ENCODE measurements around the gene ARID1B. TPM values are rescaled to one million over a fixed set of nuclear protein-coding genes. Genes with fewer than 3 reads are reported as not detected.

The ARID1B gene
- total and polyA plus RNA-seq, 7 donors, result 8.1 to 61.1 (median 53.1) TPM

GRCh38 chr6:157223021-157223430, 445.8 kb downstream of the ARID1B start:
- TF ChIP-seq CTCF (IDR thresholded peaks at IDR 0.05), result no peak
- no peak for DNase-seq
- ATAC-seq, result no peak
- peaks cover 27% of the 10 kb centered on the region for H3K4me1 ChIP-seq
- H3K9me3 ChIP-seq, result no peaks in the 10 kb centered on the region
- H3K4me3 ChIP-seq, result no peak overlapping the region
- intact Hi-C loops (cut with DNase I), result no loop called here
- WGBS, 3 donors, result 83 to 92% (median 90%) methylated on average over 11 of the region's 11 CpGs
- no peak overlapping the region for H3K27ac ChIP-seq
- H3K36me3 ChIP-seq (ENCODE audit: insufficient read depth in 1 of 2, low read depth in 1 of 2), result no peaks in the 10 kb centered on the region
- H3K27me3 ChIP-seq (ENCODE audit: insufficient read depth in 3 of 3, low read length in 2 of 3), result no peaks in the 10 kb centered on the region

- intact Hi-C loops (cut with DNase I), result no loop called here
- no peak for DNase-seq
- peaks cover 27% of the 10 kb centered on the region for H3K4me1 ChIP-seq
Observed at GRCh38 chr6:157223511-157223910, 446.3 kb downstream of the ARID1B start.

GRCh38 chr6:157224178-157224950, 447.2 kb downstream of the ARID1B start:
- H3K4me3 ChIP-seq, result no peak overlapping the region
- peaks cover 27% of the 10 kb centered on the region for H3K4me1 ChIP-seq
- no peaks in the 10 kb centered on the region for H3K27me3 ChIP-seq (ENCODE audit: insufficient read depth in 3 of 3, low read length in 2 of 3)
- H3K27ac ChIP-seq, result no peak overlapping the region
- TF ChIP-seq CTCF (IDR thresholded peaks at IDR 0.05), result no peak
- no peak for ATAC-seq
- H3K36me3 ChIP-seq (ENCODE audit: insufficient read depth in 1 of 2, low read depth in 1 of 2), result no peaks in the 10 kb centered on the region
- H3K9me3 ChIP-seq, result no peaks in the 10 kb centered on the region
- WGBS, 3 donors, result 86 to 87% (median 86%) methylated on average over 33 of the region's 33 CpGs
- intact Hi-C loops (cut with DNase I), result no loop called here
- no peak for DNase-seq

More at GRCh38 chr6:157223511-157223910, 446.3 kb downstream of the ARID1B start:
- TF ChIP-seq CTCF (IDR thresholded peaks at IDR 0.05), result no peak
- H3K4me3 ChIP-seq, result no peak overlapping the region
- no peaks in the 10 kb centered on the region for H3K27me3 ChIP-seq (ENCODE audit: insufficient read depth in 3 of 3, low read length in 2 of 3)
- H3K9me3 ChIP-seq, result no peaks in the 10 kb centered on the region
- H3K27ac ChIP-seq, result no peak overlapping the region
- ATAC-seq, result no peak
- H3K36me3 ChIP-seq (ENCODE audit: insufficient read depth in 1 of 2, low read depth in 1 of 2), result no peaks in the 10 kb centered on the region
- WGBS, 3 donors, result 94 to 95% (median 95%) methylated on average over 15 of the region's 15 CpGs

GRCh38 chr6:157224951-157225574, 447.9 kb downstream of the ARID1B start:
- Histone ChIP-seq H3K27me3 (ENCODE audit: insufficient read depth in 3 of 3, low read length in 2 of 3) (no peaks in the 10 kb centered on the region), H3K4me1 (peaks cover 27% of the 10 kb centered on the region), H3K36me3 (ENCODE audit: insufficient read depth in 1 of 2, low read depth in 1 of 2) (no peaks in the 10 kb centered on the region), H3K4me3 (no peak overlapping the region), H3K9me3 (no peaks in the 10 kb centered on the region), H3K27ac (peak overlapping the region; percentile 39)
- TF ChIP-seq CTCF (IDR thresholded peaks at IDR 0.05), result no peak
- ATAC-seq (peak in 1 of 4 donors; percentile 16), DNase-seq (no peak)
- intact Hi-C loops (cut with DNase I), result no loop called here
- 52 to 70% (median 58%) methylated on average over 26 of the region's 26 CpGs for whole genome bisulfite sequencing, 3 donors
